ENCODE measurements around the gene OR51B4. TPM values are rescaled to one million over a fixed set of nuclear protein-coding genes. Genes with fewer than 3 reads are reported as not detected.

OR51B4 gene
- total RNA-seq, 1 experiment from 2014 or later = not detected

- TF ChIP-seq AFF4 (CRISPR knock-in tag; IDR thresholded peaks at IDR 0.05; ENCODE audit: borderline replicate concordance) (no peak), MYBL2 (CRISPR knock-in tag; IDR thresholded peaks at IDR 0.05) (no peak), E2F5 (CRISPR knock-in tag; IDR thresholded peaks at IDR 0.05) (no peak), NR1H2 (CRISPR knock-in tag; IDR thresholded peaks at IDR 0.05) (no peak), NFATC4 (CRISPR knock-in tag; IDR thresholded peaks at IDR 0.05) (no peak)
- TF ChIP-seq, protein P1, sequence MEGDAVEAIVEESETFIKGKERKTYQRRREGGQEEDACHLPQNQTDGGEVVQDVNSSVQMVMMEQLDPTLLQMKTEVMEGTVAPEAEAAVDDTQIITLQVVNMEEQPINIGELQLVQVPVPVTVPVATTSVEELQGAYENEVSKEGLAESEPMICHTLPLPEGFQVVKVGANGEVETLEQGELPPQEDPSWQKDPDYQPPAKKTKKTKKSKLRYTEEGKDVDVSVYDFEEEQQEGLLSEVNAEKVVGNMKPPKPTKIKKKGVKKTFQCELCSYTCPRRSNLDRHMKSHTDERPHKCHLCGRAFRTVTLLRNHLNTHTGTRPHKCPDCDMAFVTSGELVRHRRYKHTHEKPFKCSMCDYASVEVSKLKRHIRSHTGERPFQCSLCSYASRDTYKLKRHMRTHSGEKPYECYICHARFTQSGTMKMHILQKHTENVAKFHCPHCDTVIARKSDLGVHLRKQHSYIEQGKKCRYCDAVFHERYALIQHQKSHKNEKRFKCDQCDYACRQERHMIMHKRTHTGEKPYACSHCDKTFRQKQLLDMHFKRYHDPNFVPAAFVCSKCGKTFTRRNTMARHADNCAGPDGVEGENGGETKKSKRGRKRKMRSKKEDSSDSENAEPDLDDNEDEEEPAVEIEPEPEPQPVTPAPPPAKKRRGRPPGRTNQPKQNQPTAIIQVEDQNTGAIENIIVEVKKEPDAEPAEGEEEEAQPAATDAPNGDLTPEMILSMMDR (IDR thresholded peaks at IDR 0.05) = no peak
Observed at GRCh38 chr11:5300251-5300650, 1.5 kb downstream of the OR51B4 start (continued).

GRCh38 chr11:5298451-5298850, 3.3 kb downstream of the OR51B4 start:
- no peak overlapping the region for H3K27ac Mint-ChIP-seq

More at GRCh38 chr11:5298451-5298850, 3.3 kb downstream of the OR51B4 start:
- CTCF ChIA-PET = no interaction called here
- DNase-seq (ENCODE audit: low spot score) (no peak), ATAC-seq (no peak)
- Mint-ChIP-seq H3K9me3 (peaks cover under 1% of the 10 kb centered on the region; the same call in 1 of the 2 replicates), H3K27me3 (ENCODE audit: low read depth) (no peaks in the 10 kb centered on the region), H3K4me3 (no peak overlapping the region), H3K36me3 (no peaks in the 10 kb centered on the region), H3K4me1 (no peaks in the 10 kb centered on the region)
- POLR2A ChIA-PET = no interaction called here
- no peak for TF ChIP-seq FOXK1 (CRISPR knock-in tag; IDR thresholded peaks at IDR 0.05)
- TF ChIP-seq AFF4 (CRISPR knock-in tag; IDR thresholded peaks at IDR 0.05; ENCODE audit: borderline replicate concordance) = no peak
- TF ChIP-seq, protein P2, sequence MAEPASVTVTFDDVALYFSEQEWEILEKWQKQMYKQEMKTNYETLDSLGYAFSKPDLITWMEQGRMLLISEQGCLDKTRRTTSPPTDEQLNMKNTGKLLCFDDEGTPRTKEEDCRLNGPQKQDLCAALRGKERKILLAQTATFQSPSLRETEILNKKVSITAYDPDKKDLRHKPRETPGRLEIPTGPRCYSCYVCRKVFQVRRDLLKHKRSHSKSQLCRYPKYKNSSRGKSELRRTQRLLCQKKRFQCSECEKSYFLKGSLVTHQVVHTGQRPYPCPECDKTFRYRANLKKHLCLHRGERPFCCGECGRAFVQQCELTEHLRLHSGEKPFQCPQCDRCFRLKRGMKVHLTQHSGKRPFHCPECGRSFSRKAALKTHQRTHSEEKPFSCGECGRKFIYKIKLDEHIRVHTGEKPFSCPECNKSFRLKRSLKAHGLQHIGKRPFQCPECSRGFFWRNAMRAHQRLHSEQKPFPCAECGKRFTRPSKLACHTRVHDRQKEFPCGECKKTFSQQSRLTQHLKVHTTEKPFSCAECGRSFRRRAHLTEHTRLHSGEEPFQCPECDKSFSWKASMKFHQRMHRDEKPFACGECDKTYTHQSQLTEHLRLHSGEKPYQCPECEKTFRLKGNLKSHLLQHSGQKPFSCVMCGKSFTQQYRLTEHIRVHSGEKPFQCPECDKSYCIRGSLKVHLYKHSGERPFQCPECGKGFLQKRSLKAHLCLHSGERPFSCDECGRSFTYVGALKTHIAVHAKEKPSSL (CRISPR knock-in tag; conservative IDR thresholded peaks at IDR 0.05) = no peak

Measured in WTC11 (cell line).